Neural crest cell (in vitro differentiated cells): ENCODE results near the gene TFCP2. TPM values are rescaled to one million over a fixed set of nuclear protein-coding genes. Genes with fewer than 3 reads are reported as not detected.

Experiments
- DNase-seq: peaks from one replicate; pipeline ENCODE4 v3.0.0; 2021; ENCODE audit warnings: low read depth, mixed read lengths, low spot score
- H3K27ac Mint-ChIP-seq: one replicate; pipeline ENCODE4 v1.8.0; 2021; ENCODE audit warnings: mild to moderate bottlenecking, mixed read lengths; ENCODE audit not compliant: unreplicated experiment
- H3K27me3 Mint-ChIP-seq: 2 replicates; pipeline ENCODE4 v1.8.0; 2021; ENCODE audit warnings: low read depth, mild to moderate bottlenecking, mixed read lengths
- H3K36me3 Mint-ChIP-seq: 2 replicates; pipeline ENCODE4 v1.8.0; 2021; ENCODE audit warnings: low read depth, mild to moderate bottlenecking, mixed read lengths
- H3K4me1 Mint-ChIP-seq: 2 replicates; pipeline ENCODE4 v1.8.0; 2021; ENCODE audit warnings: mixed read lengths
- H3K4me3 Mint-ChIP-seq: one replicate; pipeline ENCODE4 v1.8.0; 2021; ENCODE audit warnings: mild to moderate bottlenecking, mixed read lengths
- H3K9me3 Mint-ChIP-seq: 2 replicates; pipeline ENCODE4 v1.8.0; 2021; ENCODE audit warnings: mixed read lengths
- total RNA-seq: library from RNA; stranded (reverse); gene quantifications from 2 replicates; pipeline ENCODE4 v1.2.1, GENCODE V29; 2021
- TF ChIP-seq, protein P1 (sequence below): fragments of 200-600 bp; sonication (generic); conservative IDR thresholded peaks from 2 replicates; pipeline ENCODE4 v1.5.0; 2021; ENCODE audit warnings: antibody characterized with exemption, mild to moderate bottlenecking

The TFCP2 gene
- total RNA-seq, 1 donor from 2014 or later: 28.8 TPM

DNA sequence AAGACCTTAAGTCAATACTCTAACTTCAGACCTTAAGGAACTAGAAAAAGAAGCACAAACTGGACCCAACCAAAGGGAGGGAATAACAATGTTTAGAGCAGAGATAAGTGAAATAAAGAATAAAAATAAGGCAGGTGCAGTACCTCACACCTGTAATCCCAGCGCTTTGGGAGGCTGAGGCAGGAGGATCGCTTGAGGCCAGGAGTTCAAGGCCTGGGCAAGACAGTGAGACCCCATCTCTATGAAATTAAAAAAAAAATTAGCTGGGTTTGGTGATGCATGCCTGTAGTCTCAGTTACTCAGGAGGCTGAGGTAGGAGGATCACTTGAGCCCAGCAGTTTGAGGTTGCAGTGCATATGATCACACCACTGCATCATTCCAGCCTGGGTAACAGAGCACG is 9.1 kb downstream of the TFCP2 start:
- H3K27ac Mint-ChIP-seq: no peak overlapping the region
- no peaks in the 10 kb centered on the region for H3K27me3 Mint-ChIP-seq
- no peaks in the 10 kb centered on the region for H3K9me3 Mint-ChIP-seq
- no peak for DNase-seq
- H3K4me1 Mint-ChIP-seq: peaks cover 11% of the 10 kb centered on the region
- H3K4me3 Mint-ChIP-seq: no peak overlapping the region
- TF ChIP-seq, protein P1, sequence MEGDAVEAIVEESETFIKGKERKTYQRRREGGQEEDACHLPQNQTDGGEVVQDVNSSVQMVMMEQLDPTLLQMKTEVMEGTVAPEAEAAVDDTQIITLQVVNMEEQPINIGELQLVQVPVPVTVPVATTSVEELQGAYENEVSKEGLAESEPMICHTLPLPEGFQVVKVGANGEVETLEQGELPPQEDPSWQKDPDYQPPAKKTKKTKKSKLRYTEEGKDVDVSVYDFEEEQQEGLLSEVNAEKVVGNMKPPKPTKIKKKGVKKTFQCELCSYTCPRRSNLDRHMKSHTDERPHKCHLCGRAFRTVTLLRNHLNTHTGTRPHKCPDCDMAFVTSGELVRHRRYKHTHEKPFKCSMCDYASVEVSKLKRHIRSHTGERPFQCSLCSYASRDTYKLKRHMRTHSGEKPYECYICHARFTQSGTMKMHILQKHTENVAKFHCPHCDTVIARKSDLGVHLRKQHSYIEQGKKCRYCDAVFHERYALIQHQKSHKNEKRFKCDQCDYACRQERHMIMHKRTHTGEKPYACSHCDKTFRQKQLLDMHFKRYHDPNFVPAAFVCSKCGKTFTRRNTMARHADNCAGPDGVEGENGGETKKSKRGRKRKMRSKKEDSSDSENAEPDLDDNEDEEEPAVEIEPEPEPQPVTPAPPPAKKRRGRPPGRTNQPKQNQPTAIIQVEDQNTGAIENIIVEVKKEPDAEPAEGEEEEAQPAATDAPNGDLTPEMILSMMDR: no peak
- no peaks in the 10 kb centered on the region for H3K36me3 Mint-ChIP-seq

DNA sequence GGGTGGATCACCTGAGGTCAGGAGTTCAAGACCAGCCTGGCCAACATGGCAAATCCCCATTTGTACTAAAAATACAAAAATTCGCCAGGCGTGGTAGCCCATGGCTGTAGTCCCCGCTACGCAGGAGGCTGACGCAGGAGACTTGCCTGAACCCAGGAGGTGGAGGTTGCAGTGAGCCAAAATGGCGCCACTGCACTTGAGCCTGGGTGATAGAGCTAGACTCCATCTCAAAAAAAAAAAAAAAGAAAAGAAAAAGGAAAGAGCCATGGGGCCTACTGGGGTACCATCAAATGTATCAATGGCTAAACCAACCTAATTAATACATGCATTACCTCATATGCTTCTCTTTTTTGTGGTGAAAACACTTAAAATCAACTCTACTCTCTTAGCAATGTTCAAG is 10.7 kb downstream of the TFCP2 start:
- Mint-ChIP-seq H3K27me3 (no peaks in the 10 kb centered on the region), H3K9me3 (no peaks in the 10 kb centered on the region), H3K36me3 (no peaks in the 10 kb centered on the region), H3K4me3 (no peak overlapping the region), H3K4me1 (peaks cover 11% of the 10 kb centered on the region), H3K27ac (no peak overlapping the region)
- TF ChIP-seq, protein P1: no peak
- no peak for DNase-seq

DNA sequence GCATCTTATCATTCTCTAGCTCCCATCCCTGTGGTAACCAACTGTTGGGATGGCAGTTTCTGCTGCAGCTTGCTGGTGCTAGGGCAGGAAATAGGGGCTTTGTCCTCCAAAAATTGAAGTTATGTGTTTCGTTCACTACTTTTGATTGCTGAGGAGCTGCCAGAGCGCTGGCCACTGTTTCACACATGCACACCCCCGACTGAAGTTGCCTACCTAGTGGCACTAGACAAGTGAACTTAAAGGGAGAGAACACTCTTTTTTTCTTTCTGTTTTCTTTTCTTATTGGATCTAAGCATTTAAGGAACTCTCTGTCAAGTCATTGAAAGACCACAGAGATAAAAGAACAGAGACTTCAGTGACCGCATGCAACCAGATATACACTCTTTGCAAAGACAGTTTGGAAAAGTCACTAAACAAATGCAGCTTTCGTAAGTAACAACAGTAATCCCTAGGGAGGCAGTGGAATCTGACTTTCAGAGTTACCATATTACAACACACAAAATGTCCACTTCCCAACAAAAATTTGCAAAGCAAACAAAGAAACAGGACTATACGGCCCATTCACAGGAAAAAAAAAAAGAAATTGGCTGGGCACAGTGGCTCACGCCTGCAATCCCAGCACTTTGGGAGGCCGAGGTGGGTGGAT is 12.0 kb downstream of the TFCP2 start:
- Mint-ChIP-seq H3K9me3 (no peaks in the 10 kb centered on the region), H3K4me3 (no peak overlapping the region), H3K36me3 (no peaks in the 10 kb centered on the region), H3K4me1 (peaks cover 11% of the 10 kb centered on the region), H3K27me3 (no peaks in the 10 kb centered on the region), H3K27ac (no peak overlapping the region)
- TF ChIP-seq, protein P1: no peak
- no peak for DNase-seq

GRCh38 chr12:51156245-51156765 is 16.6 kb downstream of the TFCP2 start:
- no peaks in the 10 kb centered on the region for H3K36me3 Mint-ChIP-seq
- no peaks in the 10 kb centered on the region for H3K9me3 Mint-ChIP-seq
- no peaks in the 10 kb centered on the region for H3K27me3 Mint-ChIP-seq
- peaks cover 11% of the 10 kb centered on the region for H3K4me1 Mint-ChIP-seq
- TF ChIP-seq, protein P1: no peak
- DNase-seq: no peak
- no peak overlapping the region for H3K27ac Mint-ChIP-seq
- H3K4me3 Mint-ChIP-seq: no peak overlapping the region

- peaks cover 9% of the 10 kb centered on the region for H3K4me1 Mint-ChIP-seq
Measured at GRCh38 chr12:51152953-51153352, 20.0 kb downstream of the TFCP2 start.

More at GRCh38 chr12:51152953-51153352, 20.0 kb downstream of the TFCP2 start:
- H3K27ac Mint-ChIP-seq: no peak overlapping the region
- H3K36me3 Mint-ChIP-seq: no peaks in the 10 kb centered on the region
- no peak overlapping the region for H3K4me3 Mint-ChIP-seq
- no peaks in the 10 kb centered on the region for H3K27me3 Mint-ChIP-seq
- H3K9me3 Mint-ChIP-seq: no peaks in the 10 kb centered on the region
- no peak for DNase-seq
- TF ChIP-seq, protein P1: no peak
